GM12878 (cell line): ENCODE data around the gene F2RL3. TPM values are rescaled to one million over a fixed set of nuclear protein-coding genes. Genes with fewer than 3 reads are reported as not detected.

Source experiments
- EP300 ChIP-seq, 2 experiments: fragments of 150-350 bp in 1 of 2; IDR thresholded peaks; 2 replicates each; pipeline ENCODE4 v1.6.1; 2011 to 2012; ENCODE audit warnings: low read depth in 2 of 2, low read length in 2 of 2, borderline replicate concordance in 1 of 2, improper control_type of control experiment in 1 of 2, inconsistent platforms in 1 of 2; ENCODE audit not compliant: control insufficient read depth in 1 of 2
- RCOR1 ChIP-seq: conservative IDR thresholded peaks from 2 replicates; pipeline ENCODE4 v1.6.1; 2012; ENCODE audit warnings: low read depth, low read length, improper control_type of control experiment
- polyA plus RNA-seq, 11 experiments: library from polyadenylated mRNA; depleted of rRNA in 4 of 11; unstranded in 6 of 11; stranded (reverse) in 5 of 11; fragments of >200 nt; fragmentation: Nextera tagmentation in 4 of 11; fragmentation: Illumina TruSeq in 1 of 11; extraction: Ambion mirVana in 4 of 11; extraction: Trizol in 1 of 11; gene quantifications; 1 replicate in 1 of 11; 2 replicates in 10 of 11; pipeline versions ENCODE4 v1.2.1 to v1.2.3, GENCODE V29; 2011 to 2016; ENCODE audit warnings: inconsistent platforms in 2 of 11, missing spikeins in 2 of 11, low read depth in 1 of 11
- total RNA-seq, 4 experiments: library from RNA; depleted of rRNA in 3 of 4; stranded (reverse); fragments of >200 nt in 3 of 4; fragmentation: Illumina TruSeq in 1 of 4; extraction: Trizol in 1 of 4; gene quantifications; 2 replicates each; pipeline versions ENCODE4 v1.2.1 to v1.2.3, GENCODE V29; 2013 to 2021
- TF ChIP-seq, protein P1 (sequence below): fragments of 450-650 bp; IDR thresholded peaks from 2 replicates; pipeline ENCODE4 v1.6.1; 2017; ENCODE audit warnings: mild to moderate bottlenecking, moderate library complexity
- TF ChIP-seq, protein P2 (sequence below): fragments of 450-650 bp; formaldehyde crosslinking; IDR thresholded peaks from 2 replicates; pipeline ENCODE4 v1.5.0; 2022; ENCODE audit warnings: mild to moderate bottlenecking, missing genetic modification characterization

F2RL3 gene
- total and polyA plus RNA-seq, 10 of the 15 experiments (the other 5 are each of a cell fraction or from before 2014, with no cell fraction given): 0.01 to 1.2 (median 0.29) TPM

DNA sequence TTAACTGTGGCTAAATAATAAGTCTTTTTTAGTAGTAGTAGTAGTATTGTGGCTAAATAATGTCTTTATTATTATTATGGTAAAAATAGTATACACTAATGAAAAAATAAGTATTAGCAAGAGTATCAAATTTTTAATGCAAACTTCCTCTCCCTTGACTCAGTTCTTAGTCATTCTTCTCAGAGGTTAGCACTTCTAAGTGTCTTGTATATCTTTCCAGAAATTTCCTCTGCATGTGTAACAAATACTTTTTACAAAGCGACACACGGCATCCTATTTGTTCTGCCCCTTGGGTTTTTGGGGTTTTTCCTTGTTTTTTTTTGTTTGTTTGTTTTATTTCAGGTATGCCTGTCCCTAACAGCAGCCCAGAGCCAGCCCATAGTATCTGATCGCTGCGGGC is 38.7 kb upstream of the F2RL3 start (continued):
- TF ChIP-seq, protein P1, sequence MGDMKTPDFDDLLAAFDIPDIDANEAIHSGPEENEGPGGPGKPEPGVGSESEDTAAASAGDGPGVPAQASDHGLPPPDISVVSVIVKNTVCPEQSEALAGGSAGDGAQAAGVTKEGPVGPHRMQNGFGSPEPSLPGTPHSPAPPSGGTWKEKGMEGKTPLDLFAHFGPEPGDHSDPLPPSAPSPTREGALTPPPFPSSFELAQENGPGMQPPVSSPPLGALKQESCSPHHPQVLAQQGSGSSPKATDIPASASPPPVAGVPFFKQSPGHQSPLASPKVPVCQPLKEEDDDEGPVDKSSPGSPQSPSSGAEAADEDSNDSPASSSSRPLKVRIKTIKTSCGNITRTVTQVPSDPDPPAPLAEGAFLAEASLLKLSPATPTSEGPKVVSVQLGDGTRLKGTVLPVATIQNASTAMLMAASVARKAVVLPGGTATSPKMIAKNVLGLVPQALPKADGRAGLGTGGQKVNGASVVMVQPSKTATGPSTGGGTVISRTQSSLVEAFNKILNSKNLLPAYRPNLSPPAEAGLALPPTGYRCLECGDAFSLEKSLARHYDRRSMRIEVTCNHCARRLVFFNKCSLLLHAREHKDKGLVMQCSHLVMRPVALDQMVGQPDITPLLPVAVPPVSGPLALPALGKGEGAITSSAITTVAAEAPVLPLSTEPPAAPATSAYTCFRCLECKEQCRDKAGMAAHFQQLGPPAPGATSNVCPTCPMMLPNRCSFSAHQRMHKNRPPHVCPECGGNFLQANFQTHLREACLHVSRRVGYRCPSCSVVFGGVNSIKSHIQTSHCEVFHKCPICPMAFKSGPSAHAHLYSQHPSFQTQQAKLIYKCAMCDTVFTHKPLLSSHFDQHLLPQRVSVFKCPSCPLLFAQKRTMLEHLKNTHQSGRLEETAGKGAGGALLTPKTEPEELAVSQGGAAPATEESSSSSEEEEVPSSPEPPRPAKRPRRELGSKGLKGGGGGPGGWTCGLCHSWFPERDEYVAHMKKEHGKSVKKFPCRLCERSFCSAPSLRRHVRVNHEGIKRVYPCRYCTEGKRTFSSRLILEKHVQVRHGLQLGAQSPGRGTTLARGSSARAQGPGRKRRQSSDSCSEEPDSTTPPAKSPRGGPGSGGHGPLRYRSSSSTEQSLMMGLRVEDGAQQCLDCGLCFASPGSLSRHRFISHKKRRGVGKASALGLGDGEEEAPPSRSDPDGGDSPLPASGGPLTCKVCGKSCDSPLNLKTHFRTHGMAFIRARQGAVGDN: no peak
- no peak for TF ChIP-seq EP300 (IDR thresholded peaks at IDR 0.05; ENCODE audit: borderline replicate concordance in 1 of 2, control insufficient read depth in 1 of 2, low read depth in 2 of 2, low read length in 2 of 2)
- TF ChIP-seq RCOR1: no peak
- TF ChIP-seq, protein P2, sequence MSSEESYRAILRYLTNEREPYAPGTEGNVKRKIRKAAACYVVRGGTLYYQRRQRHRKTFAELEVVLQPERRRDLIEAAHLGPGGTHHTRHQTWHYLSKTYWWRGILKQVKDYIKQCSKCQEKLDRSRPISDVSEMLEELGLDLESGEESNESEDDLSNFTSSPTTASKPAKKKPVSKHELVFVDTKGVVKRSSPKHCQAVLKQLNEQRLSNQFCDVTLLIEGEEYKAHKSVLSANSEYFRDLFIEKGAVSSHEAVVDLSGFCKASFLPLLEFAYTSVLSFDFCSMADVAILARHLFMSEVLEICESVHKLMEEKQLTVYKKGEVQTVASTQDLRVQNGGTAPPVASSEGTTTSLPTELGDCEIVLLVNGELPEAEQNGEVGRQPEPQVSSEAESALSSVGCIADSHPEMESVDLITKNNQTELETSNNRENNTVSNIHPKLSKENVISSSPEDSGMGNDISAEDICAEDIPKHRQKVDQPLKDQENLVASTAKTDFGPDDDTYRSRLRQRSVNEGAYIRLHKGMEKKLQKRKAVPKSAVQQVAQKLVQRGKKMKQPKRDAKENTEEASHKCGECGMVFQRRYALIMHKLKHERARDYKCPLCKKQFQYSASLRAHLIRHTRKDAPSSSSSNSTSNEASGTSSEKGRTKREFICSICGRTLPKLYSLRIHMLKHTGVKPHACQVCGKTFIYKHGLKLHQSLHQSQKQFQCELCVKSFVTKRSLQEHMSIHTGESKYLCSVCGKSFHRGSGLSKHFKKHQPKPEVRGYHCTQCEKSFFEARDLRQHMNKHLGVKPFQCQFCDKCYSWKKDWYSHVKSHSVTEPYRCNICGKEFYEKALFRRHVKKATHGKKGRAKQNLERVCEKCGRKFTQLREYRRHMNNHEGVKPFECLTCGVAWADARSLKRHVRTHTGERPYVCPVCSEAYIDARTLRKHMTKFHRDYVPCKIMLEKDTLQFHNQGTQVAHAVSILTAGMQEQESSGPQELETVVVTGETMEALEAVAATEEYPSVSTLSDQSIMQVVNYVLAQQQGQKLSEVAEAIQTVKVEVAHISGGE (CRISPR knock-in tag): no peak
